LNCAP (cell line): Measurements from ENCODE around the gene RHBDL3.

ENCODE experiments used
- CTCF ChIP-seq: fragments of 450-650 bp; IDR thresholded peaks from 2 replicates; pipeline ENCODE4 v1.5.1; 2017; ENCODE audit warnings: mild to moderate bottlenecking

Gene RHBDL3

GRCh38 chr17:32370426-32370825 is 104.8 kb downstream of the RHBDL3 start:
- no peak for TF ChIP-seq CTCF
